Measurements from ENCODE around the gene CORO6. TPM values are rescaled to one million over a fixed set of nuclear protein-coding genes. Genes with fewer than 3 reads are reported as not detected.

The CORO6 gene
- total and polyA plus RNA-seq, 2 experiments from 2014 or later = 2.6 to 5.2 TPM

DNA sequence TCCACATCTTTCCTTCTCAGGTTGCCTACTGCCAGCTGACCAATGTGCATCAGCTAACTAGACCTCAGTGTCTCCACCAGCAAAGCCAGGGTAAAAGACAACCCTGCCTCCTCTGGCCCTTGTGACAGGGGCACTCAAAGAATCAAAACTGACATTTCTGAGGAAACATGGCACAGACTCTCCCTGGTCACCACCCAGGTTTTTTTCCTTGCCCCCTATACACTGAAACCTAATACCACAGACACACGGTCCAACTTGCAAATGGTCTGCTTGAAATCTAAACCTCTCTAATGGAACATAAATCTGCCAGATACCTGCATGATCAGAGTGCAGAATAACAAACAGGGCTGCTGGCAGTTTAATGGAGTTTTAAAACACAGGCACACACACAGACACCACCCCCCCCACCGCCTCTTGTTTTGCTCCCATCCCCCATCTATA lies 19.5 kb upstream of the CORO6 start:
- Histone ChIP-seq H2AFZ (no peak overlapping the region), H3K4me2 (no peak overlapping the region), H3F3A (replicated peaks; ENCODE audit: low read depth) (no peaks in the 10 kb centered on the region; the same call in 1 of the 2 replicates), H3K9me2 (ENCODE audit: insufficient read depth) (no peaks in the 10 kb centered on the region), H3K27me3 (ENCODE audit: insufficient read depth) (no peaks in the 10 kb centered on the region), H3K36me3 (ENCODE audit: insufficient read depth) (no peaks in the 10 kb centered on the region), H3K27ac (ENCODE audit: low read depth) (no peak overlapping the region), H3K4me1 (ENCODE audit: insufficient read depth) (peaks cover 12% of the 10 kb centered on the region), H3K4me3 (no peak overlapping the region), H4K20me1 (replicated peaks; ENCODE audit: insufficient read depth) (no peaks in the 10 kb centered on the region), H3K79me2 (replicated peaks; ENCODE audit: insufficient read depth) (no peaks in the 10 kb centered on the region)
- ATAC-seq = no peak
- no peak for DNase-seq (ENCODE audit: low spot score)
- Mint-ChIP-seq H3K4me3 (no peak overlapping the region), H3K4me1 (peaks cover 29% of the 10 kb centered on the region), H3K27me3 (ENCODE audit: insufficient read depth, low read depth, poor library complexity) (peaks cover 6% of the 10 kb centered on the region), H3K27ac (no peak overlapping the region), H3K9me3 (no peaks in the 10 kb centered on the region; the same call in 2 of the 3 replicates), H3K36me3 (ENCODE audit: low read depth) (no peaks in the 10 kb centered on the region)
- TF ChIP-seq JUNB (IDR thresholded peaks at IDR 0.05; ENCODE audit: unreplicated experiment) (no peak), EZH2 (IDR thresholded peaks at IDR 0.05; ENCODE audit: low read depth, unreplicated experiment) (no peak), ZNF114 (CRISPR knock-in tag; IDR thresholded peaks at IDR 0.05) (no peak), POLR2AphosphoS5 (IDR thresholded peaks at IDR 0.05; ENCODE audit: low read depth) (no peak), ZNF331 (CRISPR knock-in tag; IDR thresholded peaks at IDR 0.05; ENCODE audit: low read depth) (no peak), ZNF462 (CRISPR knock-in tag; IDR thresholded peaks at IDR 0.05) (no peak)
- TF ChIP-seq, protein P1, sequence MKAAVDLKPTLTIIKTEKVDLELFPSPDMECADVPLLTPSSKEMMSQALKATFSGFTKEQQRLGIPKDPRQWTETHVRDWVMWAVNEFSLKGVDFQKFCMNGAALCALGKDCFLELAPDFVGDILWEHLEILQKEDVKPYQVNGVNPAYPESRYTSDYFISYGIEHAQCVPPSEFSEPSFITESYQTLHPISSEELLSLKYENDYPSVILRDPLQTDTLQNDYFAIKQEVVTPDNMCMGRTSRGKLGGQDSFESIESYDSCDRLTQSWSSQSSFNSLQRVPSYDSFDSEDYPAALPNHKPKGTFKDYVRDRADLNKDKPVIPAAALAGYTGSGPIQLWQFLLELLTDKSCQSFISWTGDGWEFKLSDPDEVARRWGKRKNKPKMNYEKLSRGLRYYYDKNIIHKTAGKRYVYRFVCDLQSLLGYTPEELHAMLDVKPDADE (IDR thresholded peaks at IDR 0.05) = no peak
- TF ChIP-seq, protein P2, sequence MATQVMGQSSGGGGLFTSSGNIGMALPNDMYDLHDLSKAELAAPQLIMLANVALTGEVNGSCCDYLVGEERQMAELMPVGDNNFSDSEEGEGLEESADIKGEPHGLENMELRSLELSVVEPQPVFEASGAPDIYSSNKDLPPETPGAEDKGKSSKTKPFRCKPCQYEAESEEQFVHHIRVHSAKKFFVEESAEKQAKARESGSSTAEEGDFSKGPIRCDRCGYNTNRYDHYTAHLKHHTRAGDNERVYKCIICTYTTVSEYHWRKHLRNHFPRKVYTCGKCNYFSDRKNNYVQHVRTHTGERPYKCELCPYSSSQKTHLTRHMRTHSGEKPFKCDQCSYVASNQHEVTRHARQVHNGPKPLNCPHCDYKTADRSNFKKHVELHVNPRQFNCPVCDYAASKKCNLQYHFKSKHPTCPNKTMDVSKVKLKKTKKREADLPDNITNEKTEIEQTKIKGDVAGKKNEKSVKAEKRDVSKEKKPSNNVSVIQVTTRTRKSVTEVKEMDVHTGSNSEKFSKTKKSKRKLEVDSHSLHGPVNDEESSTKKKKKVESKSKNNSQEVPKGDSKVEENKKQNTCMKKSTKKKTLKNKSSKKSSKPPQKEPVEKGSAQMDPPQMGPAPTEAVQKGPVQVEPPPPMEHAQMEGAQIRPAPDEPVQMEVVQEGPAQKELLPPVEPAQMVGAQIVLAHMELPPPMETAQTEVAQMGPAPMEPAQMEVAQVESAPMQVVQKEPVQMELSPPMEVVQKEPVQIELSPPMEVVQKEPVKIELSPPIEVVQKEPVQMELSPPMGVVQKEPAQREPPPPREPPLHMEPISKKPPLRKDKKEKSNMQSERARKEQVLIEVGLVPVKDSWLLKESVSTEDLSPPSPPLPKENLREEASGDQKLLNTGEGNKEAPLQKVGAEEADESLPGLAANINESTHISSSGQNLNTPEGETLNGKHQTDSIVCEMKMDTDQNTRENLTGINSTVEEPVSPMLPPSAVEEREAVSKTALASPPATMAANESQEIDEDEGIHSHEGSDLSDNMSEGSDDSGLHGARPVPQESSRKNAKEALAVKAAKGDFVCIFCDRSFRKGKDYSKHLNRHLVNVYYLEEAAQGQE (IDR thresholded peaks at IDR 0.05; ENCODE audit: unreplicated experiment) = no peak
